Kidney tubule cell (primary cell): ENCODE results near the gene SLC19A3.
A peak's percentile ranks its signal among the peaks of the same experiment; 100 is the strongest.
"Not testable (repeated sequence)": the region's sequence is repeated elsewhere in the genome, so short reads cannot be mapped to it uniquely, and the experiment has no call there.

ENCODE experiments used
- DNase-seq: peaks from one replicate; pipeline ENCODE4 v3.0.0-alpha.2; 2018; ENCODE audit warnings: low spot score

Gene SLC19A3

GRCh38 chr2:227717687-227718567 lies at the start of gene SLC19A3:
Gene SLC19A3, minus strand, starts transcription at chr2:227718028. Its CDS starts 15,710 bp downstream, at chr2:227702318.
- peak; percentile 73 for DNase-seq

GRCh38 chr2:227766373-227766883 lies 48.6 kb upstream of the SLC19A3 start:
- peak; percentile 84 for DNase-seq

DNA sequence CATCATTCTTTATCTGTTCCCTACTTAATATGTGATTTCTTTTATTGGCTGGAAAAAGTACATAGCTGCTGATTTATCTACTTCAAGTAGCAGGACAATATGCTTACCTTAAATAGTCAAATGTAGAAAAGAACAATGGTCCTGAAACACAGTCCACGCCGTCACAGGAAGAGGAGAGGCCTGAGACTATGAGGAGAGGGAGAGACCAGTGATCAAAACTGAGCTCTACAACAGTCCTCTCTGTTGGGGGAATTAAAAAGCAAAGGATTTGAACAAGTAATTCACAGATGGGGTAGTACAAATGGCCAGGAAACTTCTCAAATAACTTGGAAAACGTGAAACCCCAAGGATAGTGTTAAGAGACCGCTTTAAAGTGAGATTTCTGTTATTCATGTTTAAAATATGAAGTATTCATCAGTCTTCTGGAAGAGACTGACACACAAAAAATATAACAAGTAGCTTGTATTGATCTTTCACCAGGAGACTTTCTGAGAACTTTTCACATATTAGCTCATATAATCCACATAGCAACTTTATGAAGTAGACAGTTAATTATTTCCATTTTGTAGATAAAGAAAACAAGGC lies 48.1 kb upstream of the SLC19A3 start:
- no peak for DNase-seq

DNA sequence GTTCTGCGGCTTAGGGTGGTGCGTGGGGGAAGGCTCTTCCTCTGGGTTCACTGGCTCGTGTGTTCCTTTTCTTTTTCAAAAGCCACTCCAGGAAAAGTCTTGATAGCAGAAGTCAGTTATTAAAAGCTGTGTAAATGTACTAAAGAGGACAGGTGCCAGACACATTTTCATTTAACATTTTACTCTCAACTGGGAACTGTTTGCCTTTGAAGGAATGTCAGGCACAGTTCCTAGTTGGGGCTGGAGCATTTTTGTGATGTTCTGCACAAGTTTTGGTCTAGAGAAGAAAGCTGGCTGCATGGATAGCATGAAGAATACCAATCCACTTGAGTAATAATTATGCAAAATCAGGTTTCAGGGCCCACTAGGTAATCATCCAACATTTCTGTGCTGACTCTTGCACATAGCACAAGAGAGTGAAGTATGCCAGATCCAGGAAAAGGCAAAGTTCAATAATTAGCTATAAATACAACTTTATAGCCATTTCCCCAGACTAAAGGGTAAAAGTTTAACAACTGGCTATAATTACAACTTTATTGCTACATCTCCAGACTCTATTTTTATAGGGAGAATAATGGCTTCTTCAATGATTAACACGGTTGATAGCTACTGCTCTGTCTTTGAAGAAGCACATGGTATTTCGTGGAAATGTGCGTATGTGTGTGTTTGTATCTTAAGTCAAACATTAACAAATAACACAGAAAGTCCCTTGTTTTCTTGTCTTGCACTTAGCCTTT lies 44.1 kb upstream of the SLC19A3 start:
- peak; percentile 96 for DNase-seq

DNA sequence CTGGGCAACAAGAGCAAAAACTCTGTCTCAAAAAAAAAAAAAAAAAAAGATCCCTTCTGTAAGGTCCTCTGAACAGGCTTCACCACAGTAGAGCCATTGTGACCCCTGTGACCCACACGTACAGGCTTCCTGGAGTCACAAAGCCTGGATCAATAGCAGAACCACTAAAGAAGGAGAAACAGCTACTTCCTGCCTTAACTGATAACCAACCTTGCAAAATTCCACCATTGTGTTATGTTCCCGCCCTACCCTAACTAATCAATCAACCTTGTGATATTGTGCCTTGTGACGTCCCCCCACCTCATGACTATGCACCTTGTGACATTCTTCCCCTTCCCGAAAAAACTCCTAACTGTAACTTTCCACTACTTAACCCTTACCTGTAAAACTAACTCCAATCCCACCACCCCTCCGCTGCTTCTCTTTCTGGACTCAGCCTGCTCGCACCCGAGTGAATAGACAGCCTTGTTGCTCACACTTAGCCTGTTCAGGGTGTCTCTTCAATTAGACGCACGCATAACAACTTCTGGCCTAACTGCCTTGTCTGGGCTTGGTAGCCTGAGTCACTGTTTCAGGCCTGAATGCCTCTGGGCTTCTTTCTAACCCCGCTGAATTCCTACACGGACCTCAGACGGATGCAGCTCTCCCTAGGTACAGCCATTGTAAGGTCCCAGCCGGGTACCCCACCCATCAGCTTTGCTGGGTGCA lies 41.7 kb upstream of the SLC19A3 start:
- peak; percentile 98 for DNase-seq

GRCh38 chr2:227756261-227756660 lies 38.4 kb upstream of the SLC19A3 start:
- DNase-seq: not testable (repeated sequence)

DNA sequence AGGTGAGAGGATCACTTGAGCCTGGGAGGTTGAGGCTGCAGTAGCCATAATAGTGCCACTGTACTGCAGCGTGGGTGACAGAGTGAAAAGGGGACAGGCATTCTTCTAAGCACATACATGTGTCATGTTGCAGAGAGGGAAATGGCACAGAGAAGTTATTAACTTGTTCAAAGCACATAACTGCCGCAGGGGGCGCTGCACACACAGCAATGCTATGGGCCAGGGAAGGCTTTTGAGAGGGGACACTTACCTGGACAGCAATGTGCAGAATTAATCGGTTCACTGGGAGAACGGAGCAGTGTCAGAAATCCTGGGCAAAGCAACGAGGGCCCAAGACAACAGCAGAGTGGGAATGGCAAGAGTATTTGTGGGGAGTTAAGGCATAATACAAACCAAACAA lies 30.3 kb upstream of the SLC19A3 start:
- DNase-seq: no peak

GRCh38 chr2:227745594-227745993 lies 27.8 kb upstream of the SLC19A3 start, which contains the start of gene SCYGR8:
Gene SCYGR8, plus strand, starts transcription at chr2:227745894. Its CDS starts 0 bp downstream, at chr2:227745894.
- DNase-seq: no peak

GRCh38 chr2:227740705-227741104 lies 22.9 kb upstream of the SLC19A3 start:
- peak; percentile 25 for DNase-seq

DNA sequence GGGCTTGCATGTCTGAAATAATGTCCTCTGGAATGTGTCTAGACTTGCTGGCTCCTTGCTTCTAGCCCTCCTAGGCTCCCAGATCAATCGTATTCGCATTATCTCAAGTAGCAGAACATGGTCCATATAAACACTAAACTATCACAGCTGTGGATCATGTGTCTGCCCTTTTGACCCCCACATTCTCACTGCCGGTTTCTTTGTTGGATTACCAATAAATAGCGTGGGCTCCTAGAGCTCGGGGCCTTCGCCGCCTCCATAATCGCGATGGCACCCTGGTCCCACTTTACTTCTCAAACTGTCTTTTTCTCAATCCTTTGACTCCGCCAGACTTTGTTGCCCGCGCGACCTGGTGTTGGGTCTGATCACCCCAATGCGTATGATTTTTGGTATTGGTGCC lies 21.5 kb upstream of the SLC19A3 start:
- DNase-seq: no peak

GRCh38 chr2:227728035-227728434 lies 10.2 kb upstream of the SLC19A3 start, which contains the start of gene SCYGR7:
Gene SCYGR7, plus strand, starts transcription at chr2:227728335. Its CDS starts 0 bp downstream, at chr2:227728335.
- DNase-seq: no peak

DNA sequence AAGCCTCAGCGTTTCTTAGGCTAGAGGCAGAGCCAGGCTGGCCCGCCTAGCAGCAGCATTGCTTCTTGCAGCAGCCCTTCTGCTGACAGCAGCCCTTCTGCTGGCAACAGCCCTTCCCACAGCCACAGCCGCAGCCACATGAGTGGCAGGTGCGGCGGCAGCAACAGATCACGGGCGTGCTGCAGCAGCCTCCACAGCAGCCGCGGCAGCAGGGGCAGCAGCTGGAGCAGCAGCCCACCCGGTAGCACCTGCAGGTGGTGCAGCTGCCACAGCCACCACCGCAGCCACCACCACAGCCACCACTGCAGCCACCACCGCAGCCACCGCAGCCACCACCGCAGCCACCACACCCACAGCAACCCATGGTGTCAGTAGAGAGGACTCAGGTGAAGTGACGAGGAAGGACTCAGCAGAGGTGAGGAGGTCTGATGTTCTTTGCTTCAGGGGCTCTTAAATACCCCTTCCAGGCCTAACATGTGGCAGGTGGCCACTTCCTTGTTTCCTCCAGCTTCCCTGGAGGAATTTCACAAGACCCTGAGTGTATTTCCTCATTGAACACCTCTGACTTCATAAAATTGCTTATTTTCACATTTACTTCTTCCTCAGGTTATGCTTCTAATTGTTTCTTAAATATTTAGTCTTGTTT lies 6.7 kb upstream of the SLC19A3 start, which contains the start of gene SCYGR6:
SCYGR6 (minus strand) TSS at position 364 of the 646 bp plus-strand sequence; CDS start at position 364, 0 bp downstream.
- no peak for DNase-seq

- not testable (repeated sequence) for DNase-seq
These were observed 5.0 kb upstream of the SLC19A3 start for GRCh38 chr2:227722821-227723220.

DNA sequence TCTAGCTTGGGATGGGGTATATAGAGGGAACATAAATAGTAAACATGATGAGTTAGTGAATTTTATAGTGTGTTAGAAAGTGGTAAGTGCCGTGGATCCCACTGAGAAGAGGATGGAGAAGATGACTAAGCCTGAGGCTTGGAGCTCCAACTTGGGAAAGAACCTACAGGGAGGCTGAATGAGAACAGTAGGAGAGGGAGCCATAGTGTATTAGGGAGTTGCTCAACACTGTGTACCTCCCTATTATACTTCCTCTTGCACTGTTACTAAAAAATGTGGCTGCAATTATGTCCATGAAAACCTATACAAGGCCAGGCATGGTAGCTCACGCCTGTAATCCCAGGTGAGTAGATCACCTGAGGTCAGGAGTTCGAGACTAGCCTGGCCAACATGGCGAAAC lies 2.9 kb upstream of the SLC19A3 start:
- DNase-seq: no peak

- no peak for DNase-seq
These were observed 1.8 kb upstream of the SLC19A3 start for GRCh38 chr2:227719641-227720040.

GRCh38 chr2:227716501-227716900 lies 1.3 kb downstream of the SLC19A3 start:
- no peak for DNase-seq

- no peak for DNase-seq
These were observed 4.5 kb downstream of the SLC19A3 start for GRCh38 chr2:227713291-227713690.

- no peak for DNase-seq
These were observed 6.8 kb downstream of the SLC19A3 start for GRCh38 chr2:227710986-227711385.

DNA sequence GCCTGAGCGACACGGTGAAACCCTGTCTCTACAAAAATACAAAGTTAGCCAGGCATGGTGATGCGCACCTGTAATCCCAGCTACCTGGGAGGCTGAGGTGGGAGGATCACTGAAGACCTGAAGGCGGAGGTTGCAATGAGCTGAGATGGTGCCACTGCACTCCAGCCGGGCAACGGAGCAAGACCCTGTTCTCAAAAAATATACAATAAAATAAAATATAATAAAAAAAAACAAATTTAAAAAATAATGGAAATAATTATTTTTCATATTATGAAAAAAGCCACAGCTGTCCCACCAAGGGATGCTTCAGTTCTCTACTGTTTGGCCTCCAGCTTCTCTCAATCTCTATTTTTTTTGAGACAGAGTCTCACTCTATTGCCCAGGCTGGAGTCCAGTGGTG lies 10.4 kb downstream of the SLC19A3 start:
- DNase-seq: no peak

DNA sequence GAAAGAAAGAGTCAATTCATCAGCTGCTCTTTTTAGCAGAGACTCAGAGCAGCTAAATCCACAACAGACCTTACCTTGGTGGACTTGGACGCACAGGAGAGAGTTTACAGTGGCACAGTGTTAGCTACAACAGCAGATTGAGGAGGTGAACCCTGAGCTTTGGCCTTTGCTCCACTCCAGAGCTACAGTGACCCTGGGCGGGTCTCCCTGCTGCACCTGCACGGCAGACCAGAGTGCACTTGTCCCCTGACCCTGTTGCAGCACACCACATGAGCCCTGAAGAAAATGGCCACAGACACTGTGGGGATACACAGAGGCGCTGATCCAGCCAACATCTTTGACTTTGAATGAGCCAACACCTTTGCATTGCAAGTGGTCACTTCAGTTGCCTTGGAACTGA lies 11.0 kb downstream of the SLC19A3 start:
- no peak for DNase-seq

DNA sequence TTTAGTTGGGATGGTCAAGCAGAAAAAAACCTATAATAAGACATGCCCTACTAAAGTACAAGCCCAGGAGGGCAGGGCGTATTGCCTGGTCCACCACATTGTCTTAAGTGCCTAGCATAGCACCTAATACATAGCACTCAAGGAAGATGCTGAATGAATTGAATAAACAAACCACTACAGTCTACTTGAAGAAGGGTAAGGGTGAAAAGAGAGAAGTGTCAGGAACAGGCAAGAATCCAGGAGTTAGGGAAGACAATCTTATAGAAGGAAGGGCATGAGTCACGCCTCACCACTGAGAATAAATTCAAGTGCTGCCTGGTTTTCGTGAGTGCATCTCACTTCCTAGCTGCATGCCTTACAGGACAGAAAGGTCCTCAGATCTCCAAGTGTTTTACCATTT lies 13.9 kb downstream of the SLC19A3 start:
- DNase-seq: peak; percentile 26
